Measurements from ENCODE around the gene IL1R2. TPM values are rescaled to one million over a fixed set of nuclear protein-coding genes. Genes with fewer than 3 reads are reported as not detected.

The IL1R2 gene
- total and polyA plus RNA-seq, 2 of the 13 experiments (the other 11 are each of a cell fraction or from before 2014, with no cell fraction given), result 3.6 to 7.3 TPM

DNA sequence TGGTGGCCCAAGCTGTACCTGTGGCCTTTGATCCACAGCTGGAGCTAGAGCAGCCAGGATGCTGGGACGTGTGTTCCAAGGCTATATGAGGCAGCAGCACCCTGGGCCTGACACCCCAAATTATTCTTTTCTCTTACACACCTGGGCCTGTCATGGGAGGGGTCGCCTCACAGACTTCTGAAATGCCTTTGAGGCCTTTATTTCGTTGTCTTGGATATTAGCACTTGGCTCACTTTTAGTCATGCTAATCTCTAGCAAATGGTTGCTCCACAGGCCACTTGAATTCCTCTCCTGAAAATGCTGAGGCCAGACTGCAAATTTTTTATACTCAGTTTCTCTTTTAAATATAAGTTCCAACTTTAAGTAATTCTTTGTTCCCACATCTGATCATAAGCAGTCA, 22.0 kb upstream of the IL1R2 start:
- no TSS peak for BruUV-seq (replicated peaks)
- Histone ChIP-seq H3K4me2 (ENCODE audit: low read depth, low read length) (no peak overlapping the region), H3K27me3 (ENCODE audit: control insufficient read depth in 1 of 2, insufficient read depth in 2 of 2, low read length in 2 of 2) (0 out of 5 replicates have a peak, but pooled peaks cover 0 to 4% of the 10 kb centered on the region in 2 experiments), H3K9ac (ENCODE audit: insufficient read depth, low read depth, low read length) (no peak overlapping the region), H3K4me1 (ENCODE audit: insufficient read depth, low read length) (peaks cover 23% of the 10 kb centered on the region), H3K36me3 (replicated peaks in 1 of 2; ENCODE audit: control insufficient read depth in 1 of 2, insufficient read depth in 2 of 2, low read length in 2 of 2) (no peaks in the 10 kb centered on the region), H3K27ac (ENCODE audit: extremely low read length, insufficient read depth, low read length) (no peak overlapping the region), H3K9me3 (ENCODE audit: low read length) (no peaks in the 10 kb centered on the region), H3K4me3 (replicated peaks in 1 of 3; ENCODE audit: insufficient read depth in 1 of 3, low read depth in 2 of 3, low read length in 3 of 3) (no peak overlapping the region), H2AFZ (ENCODE audit: low read length) (no peak overlapping the region), H4K20me1 (ENCODE audit: insufficient read depth, low read length) (no peaks in the 10 kb centered on the region), H3K79me2 (ENCODE audit: insufficient read depth, low read length) (no peaks in the 10 kb centered on the region)
- FAIRE-seq (no peak), DNase-seq (ENCODE audit: low spot score) (no peak), ATAC-seq (peak; percentile 39; the same call in 2 of the 3 replicates)
- intact Hi-C loops (cut with micrococcal nuclease; ENCODE audit: unreplicated experiment), result no loop called here
- in situ Hi-C loops (cut with HindIII; ENCODE audit: extremely low pct_ligation_motif_present, low pct_unique_long_range_greater_than_20kb), result no loop called here
- 11% methylated on average over 3 of the region's 3 CpGs for WGBS (ENCODE audit: low lambda C conversion rate)
- ChIA-PET CTCF (ENCODE audit: low intra/inter-chr PET ratio, low total read pairs) (no interaction called here), POLR2A (no interaction called here)
- TF ChIP-seq, protein P1, sequence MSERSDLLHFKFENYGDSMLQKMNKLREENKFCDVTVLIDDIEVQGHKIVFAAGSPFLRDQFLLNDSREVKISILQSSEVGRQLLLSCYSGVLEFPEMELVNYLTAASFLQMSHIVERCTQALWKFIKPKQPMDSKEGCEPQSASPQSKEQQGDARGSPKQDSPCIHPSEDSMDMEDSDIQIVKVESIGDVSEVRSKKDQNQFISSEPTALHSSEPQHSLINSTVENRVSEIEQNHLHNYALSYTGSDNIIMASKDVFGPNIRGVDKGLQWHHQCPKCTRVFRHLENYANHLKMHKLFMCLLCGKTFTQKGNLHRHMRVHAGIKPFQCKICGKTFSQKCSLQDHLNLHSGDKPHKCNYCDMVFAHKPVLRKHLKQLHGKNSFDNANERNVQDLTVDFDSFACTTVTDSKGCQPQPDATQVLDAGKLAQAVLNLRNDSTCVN (CRISPR knock-in tag; IDR thresholded peaks at IDR 0.05; ENCODE audit: borderline replicate concordance), result no peak
- TF ChIP-seq HNRNPH1 (optimal IDR thresholded peaks at IDR 0.05; ENCODE audit: low read depth, low read length), result no peak
- no peak for TF ChIP-seq ZNF292 (CRISPR knock-in tag; IDR thresholded peaks at IDR 0.05; ENCODE audit: borderline replicate concordance, low read depth)
- TF ChIP-seq ZNF557 (CRISPR knock-in tag; IDR thresholded peaks at IDR 0.05), result no peak
- TF ChIP-seq, protein P2, sequence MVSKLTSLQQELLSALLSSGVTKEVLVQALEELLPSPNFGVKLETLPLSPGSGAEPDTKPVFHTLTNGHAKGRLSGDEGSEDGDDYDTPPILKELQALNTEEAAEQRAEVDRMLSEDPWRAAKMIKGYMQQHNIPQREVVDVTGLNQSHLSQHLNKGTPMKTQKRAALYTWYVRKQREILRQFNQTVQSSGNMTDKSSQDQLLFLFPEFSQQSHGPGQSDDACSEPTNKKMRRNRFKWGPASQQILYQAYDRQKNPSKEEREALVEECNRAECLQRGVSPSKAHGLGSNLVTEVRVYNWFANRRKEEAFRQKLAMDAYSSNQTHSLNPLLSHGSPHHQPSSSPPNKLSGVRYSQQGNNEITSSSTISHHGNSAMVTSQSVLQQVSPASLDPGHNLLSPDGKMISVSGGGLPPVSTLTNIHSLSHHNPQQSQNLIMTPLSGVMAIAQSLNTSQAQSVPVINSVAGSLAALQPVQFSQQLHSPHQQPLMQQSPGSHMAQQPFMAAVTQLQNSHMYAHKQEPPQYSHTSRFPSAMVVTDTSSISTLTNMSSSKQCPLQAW (CRISPR knock-in tag; IDR thresholded peaks at IDR 0.05), result no peak
- no peak for TF ChIP-seq ZNF367 (CRISPR knock-in tag; IDR thresholded peaks at IDR 0.05; ENCODE audit: borderline replicate concordance)
- no peak for TF ChIP-seq ZNF652 (CRISPR knock-in tag; IDR thresholded peaks at IDR 0.05; ENCODE audit: borderline replicate concordance, low read depth)
